HG03097 (cell line): ENCODE measurements around the gene DLEC1.
"Not testable (repeated sequence)": the region's sequence is repeated elsewhere in the genome, so short reads cannot be mapped to it uniquely, and the experiment has no call there.

Experiments
- ATAC-seq: cut with Tn5 transposase; IDR thresholded peaks from one replicate; pipeline ENCODE4 v1.9.1; 2021; ENCODE audit not compliant: unreplicated experiment, low FRiP score

DLEC1 gene

DNA sequence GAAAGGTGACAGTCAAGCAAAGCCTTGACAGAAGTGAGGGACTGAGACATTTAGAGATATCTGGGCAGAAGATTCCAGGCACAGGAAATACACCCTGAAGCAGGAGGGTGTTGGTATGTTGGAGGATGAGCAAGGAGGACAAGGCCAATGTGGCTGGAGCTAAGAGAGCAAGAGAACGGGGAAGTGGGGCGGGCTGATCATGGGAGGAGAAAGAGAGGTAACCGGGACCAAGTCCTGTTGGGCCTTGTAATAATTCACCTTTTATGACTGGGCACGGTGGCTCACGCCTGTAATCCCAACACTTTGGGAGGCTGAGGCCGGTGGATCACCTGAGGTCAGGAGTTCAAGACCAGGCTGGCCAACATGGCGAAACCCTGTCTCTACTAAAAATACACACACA is 5.4 kb upstream of the DLEC1 start:
- ATAC-seq, result not testable (repeated sequence)

DNA sequence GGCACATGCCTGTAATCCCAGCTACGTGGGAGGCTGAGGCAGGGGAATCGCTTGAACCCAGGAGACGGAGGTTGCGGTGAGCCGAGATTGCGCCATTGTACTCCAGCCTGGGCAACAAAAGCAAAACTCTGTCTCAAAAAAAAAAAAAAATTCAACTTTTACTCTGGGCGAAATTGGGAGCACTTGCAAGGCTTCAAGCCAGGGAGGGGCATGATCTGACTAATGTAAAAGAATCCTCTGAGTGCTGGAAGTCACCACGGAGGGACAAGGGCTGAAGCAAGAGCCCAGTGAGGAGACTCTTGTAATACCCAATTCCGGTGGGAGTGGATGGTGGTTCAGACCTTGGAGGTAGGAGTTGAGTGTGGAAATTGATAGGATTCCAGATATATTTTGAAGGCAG is 4.7 kb upstream of the DLEC1 start:
- not testable (repeated sequence) for ATAC-seq

DNA sequence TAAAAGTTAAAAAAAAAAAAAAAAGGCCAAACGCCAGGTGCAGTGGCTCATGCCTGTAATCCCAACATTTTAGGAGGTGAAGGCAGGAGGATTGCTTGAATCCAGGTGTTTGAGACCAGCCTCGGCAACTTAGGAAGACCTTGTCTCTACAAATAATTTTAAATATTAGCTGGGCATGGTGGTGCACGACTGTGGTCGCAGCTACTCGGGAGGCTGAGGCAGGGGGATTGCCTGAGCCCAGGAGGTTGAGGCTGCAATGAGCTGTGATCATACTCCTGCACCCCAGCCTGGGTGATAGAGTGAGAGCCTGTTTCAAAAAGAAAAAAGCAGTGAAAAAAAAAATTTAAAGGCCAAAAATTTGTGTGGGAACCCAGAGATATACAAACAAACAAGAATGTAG is 2.7 kb upstream of the DLEC1 start:
- ATAC-seq, result no peak

DNA sequence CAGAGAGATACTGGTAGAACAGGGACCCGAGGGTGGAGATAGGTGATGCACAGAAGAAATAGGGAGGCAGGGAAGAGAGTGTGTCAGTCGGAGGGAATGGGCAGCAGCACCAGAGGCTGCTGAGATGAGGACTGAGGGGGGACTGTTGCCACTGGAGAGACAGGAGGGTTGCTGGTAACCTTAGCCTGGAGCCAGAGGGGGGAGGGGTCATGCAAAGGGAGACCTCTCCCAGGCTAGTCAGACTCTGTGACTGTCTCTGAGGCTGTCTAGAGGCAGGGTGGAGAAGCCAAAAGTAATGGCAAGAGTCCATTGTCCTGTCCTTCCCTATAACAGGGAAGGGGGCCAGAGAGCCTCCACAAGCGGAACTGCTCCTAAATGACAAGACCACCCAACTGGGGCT is 2.1 kb upstream of the DLEC1 start:
- ATAC-seq, result no peak

- ATAC-seq, result no peak
Measured at GRCh38 chr3:38038447-38038911, 529 bp upstream of the DLEC1 start.

GRCh38 chr3:38039899-38040261 is 872 bp downstream of the DLEC1 start:
- no peak for ATAC-seq

GRCh38 chr3:38040401-38040800 is 1.4 kb downstream of the DLEC1 start:
- ATAC-seq, result no peak

DNA sequence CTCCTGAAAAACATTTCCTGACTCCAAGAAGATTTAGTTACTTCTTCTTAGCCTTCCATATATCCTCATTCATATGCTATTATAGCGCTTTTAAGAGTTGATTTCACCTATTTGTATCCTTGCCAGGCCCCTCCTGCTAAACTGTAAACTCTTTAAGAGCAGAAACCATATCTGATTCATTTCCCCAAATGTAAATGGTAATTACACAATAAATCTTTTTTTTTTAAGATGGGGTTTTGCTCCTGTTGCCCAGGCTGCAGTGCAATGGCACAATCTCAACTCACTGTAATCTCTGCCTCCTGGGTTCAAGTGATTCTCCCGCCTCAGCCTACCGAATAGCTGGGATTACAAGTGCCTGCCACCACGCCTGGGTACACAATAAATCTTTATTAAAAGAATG is 4.5 kb downstream of the DLEC1 start:
- ATAC-seq, result no peak

DNA sequence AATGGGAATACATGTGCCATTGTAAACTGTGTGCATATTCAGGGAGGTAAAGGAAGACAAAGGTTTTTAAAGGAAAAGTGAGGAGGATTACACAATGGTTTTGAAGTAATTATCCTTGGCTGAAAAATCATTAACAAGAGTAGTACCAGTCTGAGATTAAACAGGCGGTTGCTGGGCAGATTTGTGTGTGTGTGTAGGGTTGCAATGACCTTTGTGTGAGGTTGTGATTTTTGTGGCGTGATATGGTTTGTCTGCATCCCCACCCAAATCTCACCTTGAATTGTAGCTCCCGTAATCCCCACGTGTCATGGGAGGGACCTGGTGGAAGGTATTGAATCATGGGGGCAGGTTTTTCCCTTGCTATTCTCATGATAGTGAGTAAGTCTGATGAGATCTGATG is 7.0 kb downstream of the DLEC1 start:
- ATAC-seq, result no peak

- ATAC-seq, result no peak
Measured at GRCh38 chr3:38046821-38047220, 7.8 kb downstream of the DLEC1 start.

DNA sequence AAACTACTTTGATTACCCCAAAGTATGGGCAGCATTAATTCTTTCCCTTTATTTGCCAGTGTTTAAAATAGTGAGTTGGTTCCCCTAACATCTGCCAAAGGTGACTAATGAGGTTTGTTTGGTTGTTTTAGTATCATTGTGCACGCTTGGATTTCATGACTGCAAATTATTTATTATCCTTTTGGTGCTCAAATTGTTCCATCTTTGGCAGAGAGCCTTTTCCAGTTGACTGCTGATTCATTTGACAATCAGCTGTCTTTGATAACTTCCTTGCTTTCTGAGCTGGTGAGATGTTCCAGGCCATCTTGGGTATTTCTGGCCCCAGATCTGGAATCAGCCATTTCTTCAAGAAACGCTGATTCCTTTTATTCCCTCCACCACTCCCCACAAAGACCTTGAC is 8.9 kb downstream of the DLEC1 start:
- ATAC-seq, result no peak

DNA sequence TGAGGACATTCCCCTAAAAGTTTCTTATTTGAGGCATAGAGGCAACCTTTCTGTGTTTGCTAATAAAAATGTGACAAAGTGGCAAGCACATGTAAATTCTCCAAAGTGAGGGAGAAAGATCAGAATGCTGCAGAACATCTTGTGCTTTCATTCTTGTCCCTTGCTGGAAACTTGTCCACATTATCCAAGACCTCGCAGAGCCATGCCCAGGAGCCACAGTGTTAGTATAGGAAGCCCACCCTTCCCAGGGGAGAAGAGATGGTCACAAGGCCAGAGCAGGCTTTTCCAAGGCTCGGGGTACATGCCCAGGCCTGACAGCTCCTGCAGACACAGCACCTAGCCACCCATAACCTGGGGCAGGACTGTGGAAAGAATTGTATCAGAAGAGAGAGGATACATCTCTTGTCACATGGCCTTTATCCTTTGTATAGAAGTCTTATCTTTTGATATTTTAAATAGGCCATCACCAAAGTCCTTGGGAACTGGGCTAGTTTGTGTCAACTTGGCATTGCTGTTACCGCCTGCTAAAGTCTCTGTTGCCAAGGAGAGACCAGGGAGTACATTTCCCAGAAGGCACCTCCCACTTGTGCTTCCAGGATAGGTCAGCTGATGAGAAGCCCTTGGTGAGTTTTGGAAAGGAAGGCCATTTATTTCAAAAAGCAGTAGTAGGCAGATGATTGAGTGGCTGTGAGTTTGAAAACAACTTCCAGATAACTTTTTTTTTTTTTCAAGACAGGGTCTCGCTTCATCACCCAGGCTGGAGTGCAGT is 10.5 kb downstream of the DLEC1 start:
- ATAC-seq, result no peak

GRCh38 chr3:38051131-38051530 is 12.1 kb downstream of the DLEC1 start:
- ATAC-seq, result no peak

DNA sequence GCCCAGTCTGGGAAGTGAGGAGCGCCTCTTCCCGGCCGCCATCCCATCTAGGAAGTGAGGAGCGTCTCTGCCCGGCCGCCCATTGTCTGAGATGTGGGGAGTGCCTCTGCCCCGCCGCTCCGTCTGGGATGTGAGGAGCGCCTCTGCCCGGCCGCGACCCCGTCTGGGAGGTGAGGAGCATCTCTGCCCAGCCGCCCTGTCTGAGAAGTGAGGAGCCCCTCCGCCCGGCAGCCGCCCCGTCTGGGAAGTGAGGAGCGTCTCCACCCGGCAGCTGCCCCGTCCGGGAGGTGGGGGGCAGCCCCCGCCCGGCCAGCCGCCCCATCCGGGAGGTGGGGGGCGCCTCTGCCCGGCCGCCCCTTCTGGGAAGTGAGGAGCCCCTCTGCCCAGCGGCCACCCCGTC is 14.3 kb downstream of the DLEC1 start:
- not testable (repeated sequence) for ATAC-seq

DNA sequence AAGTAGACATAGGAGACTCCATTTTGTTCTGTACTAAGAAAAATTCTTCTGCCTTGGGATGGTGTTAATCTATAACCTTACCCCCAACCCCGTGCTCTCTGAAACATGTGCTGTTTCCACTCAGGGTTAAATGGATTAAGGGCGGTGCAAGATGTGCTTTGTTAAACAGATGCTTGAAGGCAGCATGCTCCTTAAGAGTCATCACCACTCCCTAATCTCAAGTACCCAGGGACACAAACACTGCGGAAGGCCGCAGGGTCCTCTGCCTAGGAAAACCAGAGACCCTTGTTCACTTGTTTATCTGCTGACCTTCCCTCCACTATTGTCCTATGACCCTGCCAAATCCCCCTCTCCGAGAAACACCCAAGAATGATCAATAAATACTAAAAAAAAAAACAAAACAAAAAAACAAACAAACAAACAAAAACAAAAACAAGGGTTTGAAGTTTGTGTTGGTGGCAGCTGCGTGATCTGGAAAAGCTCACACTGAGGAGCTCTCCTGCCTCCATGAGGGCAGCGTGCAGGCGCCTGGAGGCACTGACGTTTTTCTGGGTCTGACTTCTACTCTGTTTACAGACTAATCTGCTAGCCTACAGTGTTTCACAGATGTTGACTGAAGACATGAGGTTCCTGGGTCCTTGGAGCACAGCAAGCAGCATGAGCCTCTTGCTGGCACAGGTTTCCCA is 14.9 kb downstream of the DLEC1 start:
- ATAC-seq, result not testable (repeated sequence)

DNA sequence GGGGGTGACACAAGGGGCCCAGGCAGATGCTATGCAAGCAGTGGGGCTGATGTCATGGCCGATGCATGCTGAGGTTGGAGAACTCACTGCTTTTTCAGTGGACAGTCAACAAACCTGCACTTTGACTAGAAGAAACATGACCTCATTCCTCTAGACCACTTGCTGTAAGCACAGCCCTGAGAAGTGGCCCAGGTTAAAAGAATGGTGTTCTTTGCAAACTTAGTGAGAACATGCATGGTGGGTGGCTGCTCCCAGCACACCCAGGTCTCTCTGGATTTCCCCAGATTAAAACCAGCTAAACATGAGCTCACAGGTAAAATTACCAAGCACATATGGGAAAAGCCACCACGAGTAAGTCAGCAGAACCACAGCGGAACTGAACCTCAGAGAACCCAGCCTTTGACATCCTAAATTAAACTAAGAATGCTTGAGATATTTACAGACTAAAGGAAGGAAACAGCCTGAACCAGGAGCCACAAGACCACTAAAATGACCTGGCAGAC is 15.5 kb downstream of the DLEC1 start:
- no peak for ATAC-seq

DNA sequence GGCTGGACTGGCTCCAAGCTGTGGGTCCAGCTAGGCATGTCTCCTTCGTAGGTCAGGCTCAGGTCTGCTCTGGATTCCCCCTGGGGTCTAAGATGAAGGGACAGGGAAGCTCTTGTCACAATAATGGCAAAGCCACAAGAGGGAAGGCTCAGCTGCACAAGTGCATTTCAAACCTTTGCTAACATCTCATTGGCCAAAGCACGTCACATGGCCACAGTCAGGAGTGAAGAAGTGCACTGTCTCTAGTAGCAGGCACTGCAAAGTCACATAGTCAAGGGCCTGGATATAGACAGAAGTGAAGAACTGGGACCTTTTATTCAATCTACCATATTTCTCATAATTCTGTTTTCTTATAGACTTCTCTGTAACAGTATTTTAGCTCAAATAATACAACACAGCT is 20.1 kb downstream of the DLEC1 start:
- ATAC-seq, result no peak

- no peak for ATAC-seq
Measured at GRCh38 chr3:38059591-38059990, 20.6 kb downstream of the DLEC1 start.

DNA sequence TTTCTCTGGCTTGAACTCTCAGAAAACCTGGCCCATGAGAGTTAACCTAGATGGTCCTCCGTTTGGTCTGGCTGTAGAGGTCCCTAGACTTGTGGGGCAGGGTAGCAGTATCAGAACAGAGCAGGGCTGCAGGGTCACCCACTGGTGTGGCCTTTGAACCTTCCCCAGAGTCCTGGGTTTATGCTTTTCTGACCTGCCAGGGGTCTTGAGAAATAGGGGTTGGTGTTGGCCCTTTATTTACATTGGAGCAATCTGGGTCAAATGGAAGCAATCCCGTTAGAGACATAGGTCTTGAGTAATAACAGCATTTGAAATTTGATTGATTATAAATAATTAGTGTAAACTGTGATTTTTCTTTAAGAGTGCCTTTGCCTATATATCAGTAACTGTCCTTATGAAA is 23.8 kb downstream of the DLEC1 start:
- no peak for ATAC-seq

DNA sequence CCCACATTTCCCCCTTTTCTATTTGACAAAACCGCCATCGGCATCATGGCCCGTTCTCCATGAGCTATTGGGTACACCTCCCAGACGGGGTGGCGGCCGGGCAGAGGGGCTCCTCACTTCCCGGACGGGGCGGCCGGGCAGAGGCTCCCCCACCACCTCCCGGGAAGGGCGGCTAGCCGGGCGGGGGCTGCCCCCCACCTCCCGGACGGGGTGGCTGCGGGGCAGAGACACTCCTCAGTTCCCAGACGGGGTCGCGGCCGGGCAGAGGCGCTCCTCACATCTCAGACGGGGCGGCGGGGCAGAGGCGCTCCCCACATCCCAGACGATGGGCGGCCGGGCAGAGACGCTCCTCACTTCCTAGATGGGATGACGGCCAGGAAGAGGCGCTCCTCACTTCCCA is 25.4 kb downstream of the DLEC1 start:
- ATAC-seq, result not testable (repeated sequence)

- no peak for ATAC-seq
Measured at GRCh38 chr3:38067508-38068233, 28.7 kb downstream of the DLEC1 start.
